HG03521 (cell line): ENCODE data around the gene LRP1B.

Experiments
- ATAC-seq: cut with Tn5 transposase; IDR thresholded peaks from one replicate; pipeline ENCODE4 v1.9.1; 2021; ENCODE audit warnings: mild to moderate bottlenecking, moderate library complexity; ENCODE audit not compliant: unreplicated experiment

The LRP1B gene

DNA sequence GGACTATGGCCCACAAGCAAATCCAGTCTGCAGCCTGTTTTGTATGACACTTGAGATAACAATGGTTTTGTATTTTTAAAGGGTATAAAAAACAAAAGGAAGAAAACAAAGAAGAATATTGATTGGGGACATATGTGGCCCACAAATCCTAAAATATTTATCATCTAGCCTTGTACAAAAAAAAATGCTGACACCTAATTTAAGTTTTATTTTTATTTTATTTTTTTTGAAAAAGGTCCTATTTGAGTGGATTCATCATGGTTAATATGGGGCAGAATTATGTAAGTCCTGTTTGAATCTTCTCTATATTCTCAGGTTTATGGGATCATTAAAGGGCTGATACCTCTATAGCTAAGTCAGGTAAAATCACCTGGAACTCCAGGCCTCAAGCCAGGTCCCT lies 525.7 kb downstream of the LRP1B start:
- ATAC-seq: no peak

DNA sequence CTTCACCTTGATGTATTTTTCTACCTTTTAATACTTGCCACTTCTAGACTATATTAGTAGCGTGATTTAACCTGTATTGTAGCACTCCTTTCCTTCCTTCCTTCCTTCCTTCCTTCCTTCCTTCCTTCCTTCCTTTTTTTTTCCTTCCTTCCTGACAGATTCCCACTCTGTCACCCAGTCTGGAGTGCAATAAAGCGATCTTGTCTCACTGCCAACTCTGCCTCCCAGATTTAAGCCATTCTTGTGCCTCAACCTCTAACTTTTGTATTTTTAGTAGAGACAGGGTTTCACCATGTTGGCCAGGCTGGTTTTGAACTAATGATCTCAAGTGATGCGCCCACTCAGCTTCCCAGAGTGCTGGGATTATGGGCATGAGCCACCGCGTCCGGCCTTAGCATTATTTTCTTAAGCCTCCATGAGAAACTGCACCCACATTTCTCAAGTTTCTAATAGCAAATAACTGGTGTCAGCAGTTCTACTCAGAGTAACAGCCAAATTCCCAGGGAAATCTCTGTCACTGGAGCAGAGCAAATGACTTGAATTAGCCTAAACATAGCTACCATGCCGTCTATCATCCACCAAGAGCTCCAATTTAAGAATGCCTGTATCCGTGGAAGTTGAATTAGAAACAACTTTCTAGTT lies 529.2 kb downstream of the LRP1B start:
- no peak for ATAC-seq

DNA sequence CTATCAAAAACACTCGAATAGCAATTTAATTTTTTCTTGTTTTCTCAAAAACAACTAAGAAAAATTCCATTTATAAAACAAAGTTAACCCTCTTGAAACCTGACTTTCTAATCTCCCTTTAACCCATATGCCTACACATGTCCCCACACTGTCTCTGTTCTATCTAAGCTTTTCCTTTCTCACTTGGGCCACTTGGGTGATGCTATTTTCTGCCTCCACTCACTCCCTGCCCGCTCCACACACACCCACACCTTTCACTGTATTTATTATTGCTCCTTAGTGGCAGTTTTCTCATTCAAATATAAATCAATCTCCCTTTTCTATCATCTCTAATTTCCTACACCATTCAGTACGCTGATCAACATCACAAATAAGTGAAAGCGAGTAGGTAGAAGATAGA lies 531.1 kb downstream of the LRP1B start:
- no peak for ATAC-seq

DNA sequence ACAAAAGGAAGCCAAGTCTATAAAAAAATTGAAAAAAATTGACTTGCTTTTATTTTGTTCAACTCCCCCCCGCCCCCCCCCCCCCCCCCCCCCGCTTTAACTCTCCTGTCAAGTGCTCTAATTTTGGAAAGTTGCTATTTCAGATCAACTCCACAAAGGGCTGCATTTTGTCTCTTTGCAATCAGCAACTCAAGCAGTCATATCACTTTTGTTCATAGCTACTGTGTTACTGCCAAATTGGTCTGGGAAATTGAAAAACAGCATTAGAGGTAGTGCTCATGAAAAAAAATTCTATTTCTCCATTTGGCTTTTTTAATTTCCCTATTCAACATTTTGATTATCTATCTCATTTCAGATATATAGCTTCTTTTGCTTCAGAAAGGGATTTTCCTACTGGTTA lies 531.8 kb downstream of the LRP1B start:
- no peak for ATAC-seq

DNA sequence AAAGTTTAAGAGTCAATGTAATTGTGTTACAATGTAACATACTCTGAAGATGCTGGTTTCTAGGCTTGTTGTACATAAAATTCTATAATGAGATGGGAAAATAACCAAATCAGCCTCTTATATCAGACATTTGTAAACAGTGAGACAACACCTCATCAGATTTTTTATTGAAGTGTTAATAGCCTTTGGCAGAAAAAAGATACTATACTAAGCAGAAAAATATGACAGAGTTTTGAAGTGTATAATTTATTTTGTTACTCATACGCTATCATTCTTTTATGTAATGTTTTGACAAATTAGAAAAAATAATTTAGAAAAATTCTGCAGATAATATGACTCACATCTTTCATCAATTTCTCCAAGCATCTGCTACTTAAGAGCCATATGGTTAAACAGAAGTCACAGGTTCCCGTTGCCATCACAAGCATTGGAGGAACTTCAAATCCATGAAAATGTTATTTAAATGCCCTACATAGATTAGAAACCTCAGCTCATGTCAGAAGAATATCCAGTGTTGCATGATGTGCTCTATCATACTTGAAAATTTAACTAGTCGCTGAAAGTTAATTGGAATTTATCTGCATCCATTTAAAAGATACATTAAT lies 535.4 kb downstream of the LRP1B start:
- ATAC-seq: no peak

DNA sequence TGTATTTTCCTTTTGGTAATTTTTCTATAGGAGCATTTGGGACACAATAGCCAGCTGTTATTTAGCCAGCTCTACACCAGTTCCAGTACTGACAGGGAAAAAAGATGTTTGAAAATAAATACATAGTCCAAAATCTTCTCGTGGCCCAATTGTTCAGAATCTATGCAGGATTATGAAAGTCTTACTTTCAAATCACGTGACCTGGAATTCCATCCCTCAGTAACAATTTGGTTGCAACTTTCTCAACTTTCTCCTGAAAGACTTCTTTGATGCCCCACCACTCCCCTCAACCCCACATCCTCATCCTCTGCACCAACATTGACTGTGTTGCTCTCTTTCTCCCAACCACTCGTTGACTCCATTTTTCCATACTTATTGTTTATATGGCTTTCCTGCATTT lies 539.0 kb downstream of the LRP1B start:
- ATAC-seq: no peak

GRCh38 chr2:141590620-141591019 lies 540.2 kb downstream of the LRP1B start:
- no peak for ATAC-seq

DNA sequence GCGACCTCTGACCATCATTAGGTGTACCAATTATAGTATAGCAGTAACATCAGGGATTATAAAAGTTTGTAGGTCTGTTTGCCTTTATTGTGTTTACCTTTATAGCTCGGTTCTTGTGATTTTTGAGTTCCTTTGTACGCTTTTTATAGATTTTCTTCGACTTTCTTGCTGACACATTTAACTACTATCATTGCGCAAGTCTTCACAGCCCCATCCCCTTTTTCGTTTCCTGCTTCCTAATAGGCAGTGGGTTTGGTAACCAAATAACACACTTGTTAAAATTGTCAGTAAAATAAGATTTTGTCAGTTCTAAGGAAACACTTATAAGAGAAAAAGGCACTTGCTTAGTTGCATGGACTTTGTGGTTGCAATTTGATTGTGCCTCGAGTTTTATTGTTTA lies 541.5 kb downstream of the LRP1B start:
- ATAC-seq: no peak

DNA sequence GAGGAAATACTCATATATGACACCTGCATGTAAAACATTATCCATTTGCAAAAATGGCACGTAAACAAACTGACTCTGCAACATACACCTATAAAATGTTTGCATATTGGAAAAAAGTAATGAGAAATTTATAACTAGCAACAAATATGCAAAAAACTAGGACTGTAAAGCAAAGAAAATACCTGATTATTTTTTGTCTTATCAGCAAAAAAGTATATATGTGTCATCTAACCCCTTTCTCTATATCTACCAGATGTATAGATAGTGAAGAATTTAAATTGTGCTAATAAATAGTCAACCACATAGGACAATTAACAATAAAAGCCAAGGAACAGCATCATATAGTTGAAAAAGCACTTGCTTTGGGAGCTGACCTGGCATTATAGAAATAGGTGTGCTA lies 543.8 kb downstream of the LRP1B start:
- no peak for ATAC-seq

DNA sequence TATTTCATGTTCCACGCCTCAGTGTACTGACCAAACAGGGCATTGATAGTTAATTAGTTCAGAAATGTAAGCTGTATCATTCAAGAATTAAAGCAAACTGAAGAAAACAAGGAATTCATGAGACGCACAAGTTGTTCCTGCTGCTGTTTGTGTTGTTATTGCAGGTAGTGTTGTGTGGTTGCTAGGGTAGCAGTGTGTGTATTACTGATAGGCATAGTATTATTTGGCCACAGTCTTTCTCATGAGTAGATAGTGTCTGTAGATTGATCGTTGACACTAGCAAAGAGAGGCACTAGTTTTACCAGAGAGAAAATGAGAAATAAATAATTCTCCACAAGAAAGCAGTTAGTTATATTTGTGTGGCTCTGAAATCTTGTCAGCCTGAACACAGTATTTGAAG lies 548.6 kb downstream of the LRP1B start:
- no peak for ATAC-seq

DNA sequence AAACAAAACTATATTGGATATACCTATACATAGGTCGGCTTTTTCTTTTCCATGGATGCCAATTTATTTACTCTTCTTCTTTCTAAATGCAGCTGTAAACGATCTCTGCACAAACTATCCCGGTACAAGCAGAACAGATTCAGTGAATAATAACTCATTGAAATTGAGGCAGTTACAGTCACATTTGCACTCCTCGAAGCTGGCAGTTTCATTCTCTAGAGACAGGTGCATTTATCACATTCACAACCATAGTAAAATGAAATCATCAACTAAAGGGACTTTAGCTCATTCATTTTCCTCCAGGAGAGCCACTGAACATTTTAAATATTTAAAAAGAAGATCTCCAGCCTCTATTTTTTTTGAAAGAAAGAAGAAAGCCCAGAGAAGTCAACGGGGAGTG lies 551.7 kb downstream of the LRP1B start:
- no peak for ATAC-seq

- ATAC-seq: no peak
These were observed 560.2 kb downstream of the LRP1B start for GRCh38 chr2:141570474-141571131.

DNA sequence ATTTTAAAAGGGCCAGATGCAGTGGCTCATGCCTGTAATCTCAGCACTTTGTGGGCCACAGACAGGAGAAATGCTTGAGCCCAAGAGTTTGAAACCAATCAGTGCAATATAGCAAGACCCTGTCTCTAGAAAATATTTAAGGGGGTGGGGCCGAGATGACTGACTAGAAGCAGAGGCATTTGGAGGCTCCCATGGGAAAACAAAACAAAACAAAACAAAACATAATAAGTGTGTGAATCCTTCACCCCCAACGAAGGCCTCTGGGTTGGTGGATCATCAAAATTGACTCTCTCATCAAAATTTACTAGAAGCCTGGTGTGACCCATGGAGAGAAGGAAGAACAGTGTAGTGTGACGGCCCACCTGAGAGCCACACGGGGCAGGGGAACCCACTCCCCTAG lies 560.9 kb downstream of the LRP1B start:
- ATAC-seq: no peak

GRCh38 chr2:141565597-141565996 lies 565.2 kb downstream of the LRP1B start:
- no peak for ATAC-seq

DNA sequence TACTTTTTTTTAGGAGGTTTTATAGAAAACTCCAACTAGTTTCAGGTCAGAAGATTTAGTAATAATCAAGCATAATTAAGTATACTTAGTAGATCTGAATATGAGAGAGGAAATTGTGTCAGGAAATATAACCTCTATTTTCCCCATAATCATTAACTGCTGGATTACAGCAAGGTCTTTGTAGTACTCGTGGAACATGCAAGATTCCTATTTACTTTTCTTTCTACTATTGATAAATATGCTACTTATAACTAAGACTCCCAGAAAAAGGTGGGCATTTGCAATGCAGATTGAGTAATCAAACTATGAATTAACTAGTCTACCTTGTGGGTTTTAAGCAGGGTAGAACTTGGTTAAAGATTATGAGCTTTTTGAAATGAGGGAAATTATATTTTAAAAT lies 570.1 kb downstream of the LRP1B start:
- no peak for ATAC-seq

DNA sequence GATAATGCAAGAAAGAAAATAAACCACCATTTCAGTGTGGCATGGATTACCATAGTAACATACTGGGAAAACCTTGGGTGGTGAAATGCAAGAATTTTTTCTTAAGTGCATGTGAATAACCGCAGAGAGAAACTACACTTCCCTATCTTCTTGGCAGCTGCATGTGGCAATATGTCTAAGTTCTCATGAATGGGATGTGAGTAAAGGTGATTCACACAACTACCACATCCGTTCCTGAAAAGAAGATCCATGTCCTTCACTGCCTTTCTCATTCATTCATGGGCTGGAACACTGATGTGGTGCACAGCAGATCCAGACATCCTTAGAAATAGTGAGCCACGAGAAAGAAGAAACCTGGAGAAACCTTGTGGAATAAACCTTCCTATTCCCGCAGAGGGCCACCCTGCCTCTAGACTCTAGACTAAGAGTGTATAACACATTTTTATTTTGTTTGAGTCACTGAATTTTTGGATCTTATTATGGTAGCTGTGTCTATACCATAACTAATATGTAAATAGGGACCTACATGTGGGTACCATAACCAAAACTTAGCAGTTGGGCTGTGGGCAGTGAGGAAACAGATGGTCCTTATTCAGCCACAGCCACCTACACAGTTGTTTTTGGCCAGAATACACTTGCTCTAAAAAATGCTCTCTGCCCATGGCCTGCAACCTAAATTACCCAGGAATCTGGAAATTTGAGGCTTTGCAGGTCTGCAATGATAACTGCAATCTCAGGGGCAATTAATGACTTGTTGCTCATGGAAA lies 573.3 kb downstream of the LRP1B start:
- ATAC-seq: no peak

GRCh38 chr2:141555876-141556470 lies 574.8 kb downstream of the LRP1B start:
- ATAC-seq: no peak

- ATAC-seq: no peak
These were observed 576.0 kb downstream of the LRP1B start for GRCh38 chr2:141554810-141555209.

- peak; percentile 50 for ATAC-seq
These were observed 596.0 kb downstream of the LRP1B start for GRCh38 chr2:141534666-141535362.

GRCh38 chr2:141529659-141530058 lies 601.2 kb downstream of the LRP1B start:
- no peak for ATAC-seq

DNA sequence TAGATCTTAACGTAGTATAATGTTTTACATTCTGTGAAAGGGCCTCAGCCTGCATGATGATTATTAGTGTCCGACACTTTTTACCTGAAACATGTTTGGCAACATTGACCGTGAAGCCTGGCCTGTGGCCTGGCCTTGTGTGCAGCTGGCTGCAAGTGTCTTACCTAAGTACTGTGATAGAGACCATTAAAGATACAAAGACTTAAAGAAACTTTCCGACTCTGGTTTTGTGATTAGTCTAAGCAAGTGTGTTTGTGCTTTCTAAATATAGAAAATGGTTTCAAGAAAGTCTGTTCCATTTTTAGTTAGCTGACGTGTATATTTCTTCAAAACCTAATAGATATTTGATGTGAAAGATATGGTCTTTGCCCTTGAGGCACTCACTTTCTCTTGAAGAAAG lies 601.8 kb downstream of the LRP1B start:
- no peak for ATAC-seq
